NT2/D1 (cell line): ENCODE results near the gene ACAP3.

Source experiments
- DNase-seq: peaks from one replicate; pipeline ENCODE4 v3.0.0-alpha.2; 2011; ENCODE audit warnings: low read depth, low spot score
- H3K27me3 ChIP-seq: 2 replicates; pipeline ENCODE4 v1.6.0; 2011; ENCODE audit warnings: mild to moderate bottlenecking; ENCODE audit not compliant: insufficient read length, insufficient read depth
- H3K36me3 ChIP-seq: 2 replicates; pipeline ENCODE4 v1.6.1; 2011; ENCODE audit warnings: mild to moderate bottlenecking, low read length, mixed read lengths; ENCODE audit not compliant: insufficient read depth, insufficient read length
- H3K4me1 ChIP-seq: 2 replicates; pipeline ENCODE4 v1.5.1; 2011; ENCODE audit not compliant: insufficient read depth, insufficient read length
- H3K4me3 ChIP-seq: 2 replicates; pipeline ENCODE4 v1.5.1; 2011; ENCODE audit warnings: low read depth; ENCODE audit not compliant: insufficient read length
- H3K9ac ChIP-seq: 2 replicates; pipeline ENCODE4 v1.6.0; 2011; ENCODE audit warnings: low read depth; ENCODE audit not compliant: insufficient read length
- H3K9me3 ChIP-seq: 2 replicates; pipeline ENCODE4 v1.5.1; 2011; ENCODE audit warnings: mild to moderate bottlenecking, low read length; ENCODE audit not compliant: insufficient read depth
- SUZ12 ChIP-seq: IDR thresholded peaks from 2 replicates; pipeline ENCODE4 v1.6.1; 2011; ENCODE audit not compliant: insufficient read length, insufficient read depth; ENCODE audit errors: extremely low read depth
- YY1 ChIP-seq: IDR thresholded peaks from 2 replicates; pipeline ENCODE4 v1.6.1; 2011; ENCODE audit not compliant: insufficient read length, insufficient read depth
- ZNF274 ChIP-seq: IDR thresholded peaks from 2 replicates; pipeline ENCODE4 v1.6.1; 2011; ENCODE audit warnings: mild to moderate bottlenecking, low read depth, low read length

Gene ACAP3

GRCh38 chr1:1298861-1299685 lies 8.7 kb downstream of the ACAP3 start:
- TF ChIP-seq SUZ12, result no peak
- no peak for TF ChIP-seq YY1
- no peak for TF ChIP-seq ZNF274
- H3K27me3 ChIP-seq, result no peaks in the 10 kb centered on the region
- DNase-seq, result no peak
- no peak overlapping the region for H3K9ac ChIP-seq
- peaks cover 16% of the 10 kb centered on the region for H3K4me1 ChIP-seq
- no peaks in the 10 kb centered on the region for H3K9me3 ChIP-seq
- peaks cover 27% of the 10 kb centered on the region for H3K36me3 ChIP-seq
- H3K4me3 ChIP-seq, result no peak overlapping the region

DNA sequence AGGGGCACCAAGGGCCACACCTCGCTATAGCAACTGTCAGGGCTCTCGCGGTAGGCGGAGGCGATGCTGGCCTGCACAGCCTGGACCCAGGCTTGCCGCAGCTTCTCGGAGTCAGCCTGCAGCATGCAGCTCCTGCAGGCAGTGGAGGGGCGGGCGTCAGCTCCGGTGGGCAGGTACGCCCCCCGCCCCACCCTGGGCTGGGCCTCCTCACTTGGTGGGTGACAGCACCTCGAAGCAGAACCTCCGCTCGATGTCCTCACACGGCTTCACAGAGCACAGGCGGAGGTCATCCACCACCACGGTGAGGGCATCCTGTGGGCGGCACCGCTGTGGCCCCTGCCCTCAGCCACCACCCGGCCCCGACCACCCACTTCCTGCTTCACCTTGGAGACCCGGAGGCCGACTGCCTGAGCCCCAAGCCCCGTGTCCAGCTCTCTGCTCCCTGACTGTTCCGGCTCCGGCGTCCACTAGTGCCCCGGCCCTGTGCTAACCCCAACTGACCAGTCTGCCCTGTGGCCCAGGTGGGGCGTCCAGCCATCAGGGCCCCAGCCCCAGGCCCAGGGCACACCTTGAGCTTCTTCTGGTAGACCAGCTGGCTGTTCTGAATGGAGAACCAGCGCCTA lies 9.8 kb downstream of the ACAP3 start:
- Histone ChIP-seq H3K4me1 (peaks cover 10% of the 10 kb centered on the region), H3K4me3 (no peak overlapping the region), H3K27me3 (no peaks in the 10 kb centered on the region), H3K9me3 (no peaks in the 10 kb centered on the region), H3K36me3 (peaks cover 32% of the 10 kb centered on the region), H3K9ac (no peak overlapping the region)
- TF ChIP-seq ZNF274 (no peak), YY1 (no peak), SUZ12 (no peak)
- DNase-seq, result no peak

- no peaks in the 10 kb centered on the region for H3K27me3 ChIP-seq
- H3K9ac ChIP-seq, result no peak overlapping the region
- no peaks in the 10 kb centered on the region for H3K9me3 ChIP-seq
- no peak for TF ChIP-seq ZNF274
- no peak for TF ChIP-seq YY1
- no peak for DNase-seq
- no peak overlapping the region for H3K4me3 ChIP-seq
- peaks cover 35% of the 10 kb centered on the region for H3K36me3 ChIP-seq
- peaks cover 10% of the 10 kb centered on the region for H3K4me1 ChIP-seq
Observed at GRCh38 chr1:1296070-1297061, 11.4 kb downstream of the ACAP3 start.

- DNase-seq, result no peak
Observed at GRCh38 chr1:1295154-1295923, 12.4 kb downstream of the ACAP3 start.

DNA sequence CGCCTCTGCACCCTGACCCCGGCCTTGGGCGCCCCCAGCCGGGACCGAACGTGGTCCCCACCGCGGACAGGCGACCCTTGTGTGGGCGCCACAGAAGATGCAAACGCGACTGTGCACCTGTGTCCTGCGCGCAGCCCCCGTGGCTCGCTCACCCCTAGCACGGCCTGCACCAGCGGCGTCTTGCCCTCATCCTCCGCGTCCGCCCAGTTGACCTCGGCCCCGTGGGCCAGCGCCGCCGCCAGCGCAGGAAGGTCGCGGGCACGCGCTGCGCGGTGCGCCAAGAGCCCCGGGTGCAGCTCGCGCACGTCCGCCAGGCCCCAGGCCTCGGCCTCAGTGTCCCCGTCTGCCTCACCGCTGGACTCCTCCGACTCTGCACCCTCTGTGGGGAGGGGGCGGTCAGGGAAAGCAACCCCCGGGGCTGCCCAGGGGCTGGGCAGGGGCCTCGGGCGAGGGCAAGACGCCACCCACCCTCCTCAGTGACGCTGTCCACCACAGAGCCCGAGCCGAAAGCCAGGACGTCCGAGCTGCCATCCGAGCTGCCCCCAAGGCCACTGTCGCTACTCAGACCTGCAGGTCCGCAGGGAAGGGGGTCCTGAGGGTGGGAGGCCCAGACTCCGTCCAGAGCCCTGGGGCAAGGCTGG lies 13.4 kb downstream of the ACAP3 start:
- Histone ChIP-seq H3K9me3 (no peaks in the 10 kb centered on the region), H3K36me3 (peaks cover 33% of the 10 kb centered on the region), H3K27me3 (no peaks in the 10 kb centered on the region), H3K4me1 (peaks cover 12% of the 10 kb centered on the region), H3K4me3 (no peak overlapping the region), H3K9ac (no peak overlapping the region)
- no peak for TF ChIP-seq ZNF274
- no peak for TF ChIP-seq YY1
- TF ChIP-seq SUZ12, result no peak
- no peak for DNase-seq

More at GRCh38 chr1:1295154-1295923, 12.4 kb downstream of the ACAP3 start:
- Histone ChIP-seq H3K27me3 (no peaks in the 10 kb centered on the region), H3K4me1 (peaks cover 10% of the 10 kb centered on the region), H3K9me3 (no peaks in the 10 kb centered on the region), H3K4me3 (no peak overlapping the region), H3K9ac (no peak overlapping the region), H3K36me3 (peaks cover 35% of the 10 kb centered on the region)
- no peak for TF ChIP-seq YY1
- TF ChIP-seq SUZ12, result no peak
- TF ChIP-seq ZNF274, result no peak

GRCh38 chr1:1293263-1294249 lies 14.2 kb downstream of the ACAP3 start:
- H3K4me3 ChIP-seq, result no peak overlapping the region
- no peak overlapping the region for H3K9ac ChIP-seq
- H3K27me3 ChIP-seq, result no peaks in the 10 kb centered on the region
- peaks cover 8% of the 10 kb centered on the region for H3K4me1 ChIP-seq
- TF ChIP-seq ZNF274 (no peak), YY1 (no peak), SUZ12 (no peak)
- peaks cover 32% of the 10 kb centered on the region for H3K36me3 ChIP-seq
- no peak for DNase-seq
- no peaks in the 10 kb centered on the region for H3K9me3 ChIP-seq
